K562 (cell line): ENCODE results near the gene FASN. TPM values are rescaled to one million over a fixed set of nuclear protein-coding genes. Genes with fewer than 3 reads are reported as not detected.

ENCODE experiments used
- ATAC-seq: fragments of 200-7000 bp; cut with Tn5 transposase; 3 replicates; pipeline ENCODE4 v1.9.1; 2020; ENCODE audit warnings: moderate library complexity
- BruUV-seq: library from RNA; stranded (reverse); fragments of 400-500 nt; replicated peaks from 2 replicates; lab custom pipeline; 2021; lab: Mats Ljungman, UMichigan
- CTCF ChIA-PET: fragments of 300-600 bp; formaldehyde crosslinking; extraction: SDS; loops from one replicate; lab custom pipeline; 2021; ENCODE audit warnings: low intra/inter-chr PET ratio; lab: Yijun Ruan, JAX
- POLR2A ChIA-PET: fragments of 300-600, 350-650 bp; sonication (Branson Sonifier 250); formaldehyde crosslinking; extraction: SDS; loops from one replicate; lab custom pipeline; 2021; ENCODE audit warnings: antibody characterized with exemption, inconsistent platforms; lab: Yijun Ruan, JAX
- DNase-seq, 4 experiments: peaks; one replicate each; pipeline versions ENCODE4 v3.0.0 to v3.0.0-alpha.2; 2011 to 2018; ENCODE audit warnings: low spot score in 3 of 4, mixed read lengths in 3 of 4; ENCODE audit errors: extremely low read depth in 1 of 4
- FAIRE-seq: peaks from 2 replicates; lab custom pipeline; 2011; peaks lifted over from hg19 to GRCh38; lab: Jason Lieb, UNC
- H2AFZ ChIP-seq: 2 replicates; pipeline ENCODE4 v1.6.0; 2011; ENCODE audit warnings: low read depth, low read length, control low read depth, inconsistent platforms
- H3K27ac ChIP-seq: fragments of 200-600 bp; 3 replicates; pipeline ENCODE4 v1.8.0; 2011; ENCODE audit warnings: low read depth, mild to moderate bottlenecking, control low read depth, inconsistent platforms, low read length, moderate library complexity, mixed read lengths; ENCODE audit errors: extremely low read depth
- H3K27me3 ChIP-seq, 2 experiments: fragments of 300-600 bp in 1 of 2; 2 replicates in 1 of 2; 3 replicates in 1 of 2; pipeline versions ENCODE4 v1.6.0 to v1.8.0; 2011; ENCODE audit warnings: inconsistent platforms in 2 of 2, low read length in 2 of 2, mild to moderate bottlenecking in 1 of 2, mixed read lengths in 1 of 2, moderate library complexity in 1 of 2; ENCODE audit not compliant: control insufficient read depth in 2 of 2, insufficient read depth in 2 of 2
- H3K36me3 ChIP-seq: fragments of 300-600 bp; 3 replicates; pipeline ENCODE4 v1.8.0; 2011; ENCODE audit warnings: mild to moderate bottlenecking, low read length, inconsistent platforms; ENCODE audit not compliant: control insufficient read depth, insufficient read depth
- H3K4me1 ChIP-seq, 2 experiments: fragments of 200-600 bp in 1 of 2; replicated peaks in 1 of 2; 2 replicates in 1 of 2; 3 replicates in 1 of 2; pipeline versions ENCODE4 v1.5.1 to v1.8.0; 2011; ENCODE audit warnings: inconsistent platforms in 2 of 2, low read length in 2 of 2, mild to moderate bottlenecking in 1 of 2, mixed read lengths in 1 of 2, moderate library complexity in 1 of 2; ENCODE audit not compliant: control insufficient read depth in 2 of 2, insufficient read depth in 2 of 2
- H3K4me2 ChIP-seq: 2 replicates; pipeline ENCODE4 v1.6.1; 2011; ENCODE audit warnings: low read length, control low read depth, inconsistent platforms, mixed read lengths; ENCODE audit not compliant: insufficient read depth
- H3K4me3 ChIP-seq: fragments of 200-600 bp; sonication (generic), shearing (Covaris generic); 2 replicates; pipeline ENCODE4 v1.5.1; 2016; ENCODE audit warnings: control low read depth, inconsistent platforms
- H3K79me2 ChIP-seq: fragments of 200-600 bp; 3 replicates; pipeline ENCODE4 v1.8.0; 2011; ENCODE audit warnings: low read length, inconsistent platforms; ENCODE audit not compliant: control insufficient read depth, insufficient read depth
- H3K9ac ChIP-seq, 2 experiments: 2 replicates each; pipeline versions ENCODE4 v1.6.0 to v1.6.1; 2011; ENCODE audit warnings: low read depth in 2 of 2, low read length in 2 of 2, control low read depth in 1 of 2, inconsistent platforms in 1 of 2, mild to moderate bottlenecking in 1 of 2, mixed read lengths in 1 of 2; ENCODE audit not compliant: insufficient read depth in 1 of 2
- H3K9me1 ChIP-seq: one replicate; pipeline ENCODE4 v1.6.0; 2011; ENCODE audit warnings: inconsistent platforms, mild to moderate bottlenecking, low read length, moderate library complexity; ENCODE audit not compliant: control insufficient read depth, insufficient read depth
- H3K9me3 ChIP-seq: replicated peaks from 2 replicates; pipeline ENCODE4 v1.5.1; 2011; ENCODE audit warnings: low read depth, low read length, inconsistent platforms; ENCODE audit not compliant: control insufficient read depth, insufficient read depth
- H4K20me1 ChIP-seq: replicated peaks from 2 replicates; pipeline ENCODE4 v1.6.1; 2011; ENCODE audit warnings: low read length, inconsistent platforms, mixed read lengths; ENCODE audit not compliant: control insufficient read depth, insufficient read depth
- NR2C1 ChIP-seq, 2 experiments: fragments of 450-650 bp; IDR thresholded peaks; 2 replicates each; pipeline ENCODE4 v1.6.1; 2017; ENCODE audit warnings: mild to moderate bottlenecking in 2 of 2, antibody characterized with exemption in 1 of 2, inconsistent platforms in 1 of 2, missing compliant biosample characterization in 1 of 2, missing genetic modification characterization in 1 of 2
- POLR2A ChIP-seq: fragments of 450-650 bp; conservative IDR thresholded peaks from 2 replicates; pipeline ENCODE4 v1.6.1; 2016
- POLR2AphosphoS5 ChIP-seq: IDR thresholded peaks from 2 replicates; pipeline ENCODE4 v1.6.1; 2011; ENCODE audit warnings: mild to moderate bottlenecking, low read depth, low read length, moderate library complexity; ENCODE audit not compliant: control insufficient read depth, insufficient read depth
- POLR2G ChIP-seq: fragments of 200-400 bp; formaldehyde crosslinking; IDR thresholded peaks from 2 replicates; pipeline ENCODE4 v1.6.1; 2017; ENCODE audit warnings: low read depth, mild to moderate bottlenecking, antibody characterized with exemption, low read length, moderate library complexity
- RBFOX2 ChIP-seq: fragments of 200-400 bp; formaldehyde crosslinking; IDR thresholded peaks from 2 replicates; pipeline ENCODE4 v1.6.1; 2017; ENCODE audit warnings: low read depth, mild to moderate bottlenecking, low read length, moderate library complexity
- SUPT5H ChIP-seq: fragments of 450-650 bp; IDR thresholded peaks from 2 replicates; pipeline ENCODE4 v1.6.1; 2016
- ZNF431 ChIP-seq: sonication (generic); formaldehyde crosslinking; IDR thresholded peaks from 2 replicates; pipeline ENCODE4 v1.8.0; 2022; ENCODE audit warnings: mild to moderate bottlenecking, missing genetic modification reagents
- WGBS: fragments of 100-300 bp; shearing (Covaris generic); methylation state at CpG from one replicate; pipeline ENCODE4 v1.1.6; 2016; ENCODE audit warnings: low coverage, mixed read lengths; ENCODE audit not compliant: insufficient coverage; ENCODE audit errors: missing lambda C conversion rate; 5-methylcytosine and 5-hydroxymethylcytosine counted together
- in situ Hi-C: fragments of 300-500 bp; cut with MboI; formaldehyde crosslinking; loops from 4 replicates; pipeline ENCODE4 v1.15.0; 2018; ENCODE audit warnings: inconsistent platforms, mixed read lengths
- intact Hi-C: fragments of 100-400 bp; cut with micrococcal nuclease; formaldehyde crosslinking; loops from 2 replicates; pipeline ENCODE4 v1.14.2; 2022
- polyA plus RNA-seq, 8 experiments: library from polyadenylated mRNA; depleted of rRNA in 4 of 8; stranded (reverse) in 5 of 8; unstranded in 3 of 8; fragments of >200 nt; fragmentation: Nextera tagmentation in 2 of 8; fragmentation: Illumina TruSeq in 1 of 8; extraction: Ambion mirVana in 2 of 8; extraction: Trizol in 1 of 8; gene quantifications; 2 replicates each; pipeline versions ENCODE4 v1.2.1 to v1.2.3, GENCODE V29; 2011 to 2014; ENCODE audit warnings: inconsistent platforms in 1 of 8, missing spikeins in 1 of 8
- total RNA-seq, 7 experiments: library from RNA; depleted of rRNA in 6 of 7; stranded (reverse); fragments of >200 nt in 6 of 7; fragmentation: Illumina TruSeq in 2 of 7; extraction: Trizol in 2 of 7; gene quantifications; 2 replicates each; pipeline versions ENCODE4 v1.2.1 to v1.2.3, GENCODE V29; 2011 to 2021; ENCODE audit warnings: low replicate concordance in 1 of 7

FASN gene
- total and polyA plus RNA-seq, 9 of the 15 experiments (the other 6 are each of a cell fraction or from before 2014, with no cell fraction given) = 0.15 to 663 (median 49.9) TPM

DNA sequence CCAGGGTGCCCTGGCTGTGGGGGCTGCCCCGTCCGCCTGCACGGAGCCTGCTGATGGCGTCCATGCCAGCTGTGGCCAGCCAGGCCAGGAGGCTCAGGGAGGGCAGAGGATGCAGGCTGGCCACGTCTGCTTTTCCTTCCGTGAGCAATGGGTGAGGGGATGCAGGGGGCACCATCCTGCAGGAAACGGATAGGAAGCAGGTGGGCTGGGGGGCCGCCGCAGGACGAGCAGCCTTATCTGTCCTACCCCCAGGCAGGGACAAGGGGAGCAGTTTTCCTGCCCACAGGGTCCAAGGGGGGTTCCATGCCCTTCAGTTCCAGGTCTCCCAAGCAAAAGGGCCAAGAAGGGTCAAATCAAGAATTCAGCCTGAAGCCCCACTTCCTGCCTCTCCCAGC, 39.2 kb downstream of the FASN start:
- ChIA-PET POLR2A (interaction anchor here (0.6 to 1.8 kb wide), 5 partner anchors 16 to 142 kb away, joined by 3 to 5 read pairs (median 4); no protein-coding TSS in a partner anchor), CTCF (no interaction called here)
- peaks cover 0 to 90% of the 10 kb centered on the region in 2 experiments; a peak in 2 of 5 replicates for H3K4me1 ChIP-seq
- in situ Hi-C loops (no loop called here), intact Hi-C loops (no loop called here)
- H3K9me1 ChIP-seq = no peaks in the 10 kb centered on the region
- no peaks in the 10 kb centered on the region for H3K9me3 ChIP-seq
- no peak overlapping the region for H3K9ac ChIP-seq
- H3K27ac ChIP-seq = no peak overlapping the region
- no peak for ATAC-seq
- peaks cover 7% of the 10 kb centered on the region for H3K79me2 ChIP-seq
- TF ChIP-seq ZNF431 (no peak), SUPT5H (0 out of 2 replicates have a peak, but pooled peaks have one; percentile 51), RBFOX2 (peak; percentile 62; the same call in 1 of the 2 replicates), POLR2G (peak; percentile 61), POLR2AphosphoS5 (peak; percentile 33; the same call in 1 of the 2 replicates), NR2C1 (IDR thresholded peaks at IDR 0.05) (no peak), NR2C1 (tag; IDR thresholded peaks at IDR 0.05) (no peak), POLR2A (peak; percentile 44; the same call in 1 of the 2 replicates)
- no peak for DNase-seq
- no TSS peak for BruUV-seq
- H3K27me3 ChIP-seq = no peaks in the 10 kb centered on the region
- 86% methylated on average over 9 of the region's 10 CpGs for WGBS
- no peak overlapping the region for H3K4me2 ChIP-seq
- FAIRE-seq = no peak
- H3K36me3 ChIP-seq = peaks cover 98% of the 10 kb centered on the region; the same call in 2 of the 3 replicates
- H3K4me3 ChIP-seq = no peak overlapping the region
- peaks cover 7% of the 10 kb centered on the region for H4K20me1 ChIP-seq
- H2AFZ ChIP-seq = no peak overlapping the region
